ENCODE data around the gene ACOT8. TPM values are rescaled to one million over a fixed set of nuclear protein-coding genes. Genes with fewer than 3 reads are reported as not detected.

Gene ACOT8
- total and polyA plus RNA-seq, 2 of the 8 experiments (the other 6 are each of a cell fraction or from before 2014, with no cell fraction given): 37.6 to 88.8 TPM

- Histone ChIP-seq H3K4ac (replicated peaks; ENCODE audit: insufficient read length, low read depth, low read length) (no peak overlapping the region), H2BK120ac (replicated peaks; ENCODE audit: low read depth, low read length) (no peak overlapping the region), H3K27ac (ENCODE audit: low read depth, low read length) (no peak overlapping the region), H2AFZ (ENCODE audit: low read length) (no peak overlapping the region), H4K5ac (ENCODE audit: insufficient read length, low read depth, low read length) (no peak overlapping the region), H3K4me2 (ENCODE audit: insufficient read depth in 1 of 2, low read depth in 2 of 2, low read length in 2 of 2) (no peak overlapping the region), H3K79me2 (ENCODE audit: control insufficient read depth in 1 of 2, insufficient read depth in 2 of 2, low read length in 2 of 2) (no peaks in the 10 kb centered on the region), H3K9ac (replicated peaks in 1 of 4; ENCODE audit: extremely low read depth in 1 of 4, low read depth in 3 of 4, low read length in 3 of 4) (no peak overlapping the region), H3K18ac (ENCODE audit: extremely low read depth, low read length) (no peak overlapping the region), H3K4me1 (replicated peaks in 1 of 4; ENCODE audit: control insufficient read depth in 3 of 4, insufficient read depth in 4 of 4, low read length in 3 of 4) (no peaks in the 10 kb centered on the region), H3K4me3 (ENCODE audit: extremely low read depth in 1 of 4, insufficient read depth in 2 of 4, low read depth in 3 of 4, low read length in 4 of 4) (no peak overlapping the region), H2BK5ac (ENCODE audit: low read depth, low read length) (no peak overlapping the region), H2BK15ac (ENCODE audit: low read length) (no peak overlapping the region), H3K23ac (ENCODE audit: insufficient read length) (no peak overlapping the region), H3K27me3 (replicated peaks in 1 of 4; ENCODE audit: control insufficient read depth in 3 of 4, extremely low read depth in 1 of 4, insufficient read depth in 3 of 4, low read length in 3 of 4) (no peaks in the 10 kb centered on the region), H4K20me1 (replicated peaks in 1 of 2; ENCODE audit: control insufficient read depth in 1 of 2, insufficient read depth in 2 of 2, low read length in 2 of 2) (no peaks in the 10 kb centered on the region), H3K36me3 (ENCODE audit: control insufficient read depth in 2 of 4, insufficient read depth in 4 of 4, low read length in 3 of 4) (peaks cover 0 to 8% (median 2%) of the 10 kb centered on the region in 4 experiments; a peak in 3 of 8 replicates), H4K91ac (replicated peaks; ENCODE audit: insufficient read length, low read length) (no peak overlapping the region), H3K23me2 (ENCODE audit: low read depth, low read length) (no peaks in the 10 kb centered on the region), H3K79me1 (ENCODE audit: low read depth, low read length) (no peaks in the 10 kb centered on the region), H3K56ac (replicated peaks; ENCODE audit: insufficient read length, low read depth, low read length) (no peak overlapping the region), H4K8ac (ENCODE audit: extremely low read depth, insufficient read depth, low read length) (no peak overlapping the region), H3K14ac (ENCODE audit: insufficient read length) (no peak overlapping the region), H2AK5ac (ENCODE audit: low read depth, low read length) (no peak overlapping the region), H3K9me3 (ENCODE audit: insufficient read depth in 2 of 2, low read depth in 1 of 2, low read length in 1 of 2) (no peaks in the 10 kb centered on the region), H2BK20ac (ENCODE audit: low read length) (no peak overlapping the region), H2BK12ac (ENCODE audit: low read depth, low read length) (no peak overlapping the region)
- no peak for DNase-seq (ENCODE audit: low read depth in 1 of 2, low spot score in 2 of 2)
- ChIA-PET POLR2A (ENCODE audit: partially characterized antibody) (interaction anchor here (1.2 to 8.1 kb wide), 3 partner anchors 10 to 35 kb away, joined by 4 to 39 read pairs (median 4); partner anchors contain the start of genes ACOT8, ZSWIM1 and ZSWIM3), CTCF (ENCODE audit: partially characterized antibody) (interaction anchor here (1.4 kb wide), 3 partner anchors 17 to 48 kb away, joined by 3 to 8 read pairs (median 6); no protein-coding TSS in a partner anchor)
- TF ChIP-seq BCL11A (IDR thresholded peaks at IDR 0.05; ENCODE audit: low read depth in 2 of 2, low read length in 2 of 2) (no peak), TEAD4 (IDR thresholded peaks at IDR 0.05; ENCODE audit: low read depth, low read length) (no peak), E2F6 (IDR thresholded peaks at IDR 0.05) (no peak), POU5F1 (IDR thresholded peaks at IDR 0.05; ENCODE audit: low read depth, low read length) (no peak), USF2 (IDR thresholded peaks at IDR 0.05; ENCODE audit: low read length) (no peak), HDAC6 (IDR thresholded peaks at IDR 0.05; ENCODE audit: low read depth, low read length) (no peak)
- WGBS, 2 experiments (ENCODE audit: extremely low coverage in 1 of 2, insufficient coverage in 1 of 2, insufficient read length in 1 of 2, insufficient replicate concordance in 2 of 2, low coverage in 1 of 2, low lambda C conversion rate in 2 of 2, missing lambda C conversion rate in 1 of 2): 86% methylated on average over 3 of the region's 4 CpGs; no CpG with 5 or more reads in 1 of the 2 experiments
- FAIRE-seq: no peak
Observed at GRCh38 chr20:45872626-45873025, 15.4 kb upstream of the ACOT8 start.

Data from H1 (cell line).